ENCODE measurements around the gene SUCNR1.

DNA sequence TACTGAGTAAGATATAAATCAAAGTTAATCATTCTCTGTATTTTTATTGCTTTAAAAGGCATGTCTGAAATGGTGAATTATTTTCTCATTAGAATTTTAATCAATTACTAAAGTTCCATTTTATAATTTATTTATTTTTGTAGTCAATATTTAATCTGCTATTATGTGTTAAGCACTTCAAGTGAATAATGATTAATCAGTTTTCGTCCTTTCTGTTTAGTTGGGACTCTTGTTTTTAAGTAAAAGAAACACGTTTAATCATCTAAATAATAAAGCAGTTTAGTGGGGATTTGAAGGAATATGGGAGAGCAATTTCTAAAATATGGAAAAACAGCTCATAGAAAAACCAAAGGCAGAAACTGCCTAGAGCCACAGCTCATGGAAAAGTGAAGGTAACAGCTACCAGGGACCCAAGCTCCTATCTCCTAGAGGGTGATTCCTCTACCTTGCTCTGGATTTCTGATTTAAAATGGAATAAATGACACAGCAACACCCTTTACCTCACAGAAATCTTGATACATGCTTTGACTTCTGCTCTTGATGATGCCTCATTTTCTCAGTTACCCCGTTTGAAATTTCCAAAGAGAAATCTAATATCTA, 28.0 kb upstream of the SUCNR1 start:
- TF ChIP-seq, protein P1, sequence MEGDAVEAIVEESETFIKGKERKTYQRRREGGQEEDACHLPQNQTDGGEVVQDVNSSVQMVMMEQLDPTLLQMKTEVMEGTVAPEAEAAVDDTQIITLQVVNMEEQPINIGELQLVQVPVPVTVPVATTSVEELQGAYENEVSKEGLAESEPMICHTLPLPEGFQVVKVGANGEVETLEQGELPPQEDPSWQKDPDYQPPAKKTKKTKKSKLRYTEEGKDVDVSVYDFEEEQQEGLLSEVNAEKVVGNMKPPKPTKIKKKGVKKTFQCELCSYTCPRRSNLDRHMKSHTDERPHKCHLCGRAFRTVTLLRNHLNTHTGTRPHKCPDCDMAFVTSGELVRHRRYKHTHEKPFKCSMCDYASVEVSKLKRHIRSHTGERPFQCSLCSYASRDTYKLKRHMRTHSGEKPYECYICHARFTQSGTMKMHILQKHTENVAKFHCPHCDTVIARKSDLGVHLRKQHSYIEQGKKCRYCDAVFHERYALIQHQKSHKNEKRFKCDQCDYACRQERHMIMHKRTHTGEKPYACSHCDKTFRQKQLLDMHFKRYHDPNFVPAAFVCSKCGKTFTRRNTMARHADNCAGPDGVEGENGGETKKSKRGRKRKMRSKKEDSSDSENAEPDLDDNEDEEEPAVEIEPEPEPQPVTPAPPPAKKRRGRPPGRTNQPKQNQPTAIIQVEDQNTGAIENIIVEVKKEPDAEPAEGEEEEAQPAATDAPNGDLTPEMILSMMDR (IDR thresholded peaks at IDR 0.05): no peak
- TF ChIP-seq POLR2A (IDR thresholded peaks at IDR 0.05): no peak
